Neural crest cell (in vitro differentiated cells): Measurements from ENCODE around the gene FCF1. TPM values are rescaled to one million over a fixed set of nuclear protein-coding genes. Genes with fewer than 3 reads are reported as not detected.

Source experiments
- DNase-seq: peaks from one replicate; pipeline ENCODE4 v3.0.0; 2021; ENCODE audit warnings: low read depth, mixed read lengths, low spot score
- H3K27ac Mint-ChIP-seq: one replicate; pipeline ENCODE4 v1.8.0; 2021; ENCODE audit warnings: mild to moderate bottlenecking, mixed read lengths; ENCODE audit not compliant: unreplicated experiment
- H3K27me3 Mint-ChIP-seq: 2 replicates; pipeline ENCODE4 v1.8.0; 2021; ENCODE audit warnings: low read depth, mild to moderate bottlenecking, mixed read lengths
- H3K36me3 Mint-ChIP-seq: 2 replicates; pipeline ENCODE4 v1.8.0; 2021; ENCODE audit warnings: low read depth, mild to moderate bottlenecking, mixed read lengths
- H3K4me1 Mint-ChIP-seq: 2 replicates; pipeline ENCODE4 v1.8.0; 2021; ENCODE audit warnings: mixed read lengths
- H3K4me3 Mint-ChIP-seq: one replicate; pipeline ENCODE4 v1.8.0; 2021; ENCODE audit warnings: mild to moderate bottlenecking, mixed read lengths
- H3K9me3 Mint-ChIP-seq: 2 replicates; pipeline ENCODE4 v1.8.0; 2021; ENCODE audit warnings: mixed read lengths
- total RNA-seq: library from RNA; stranded (reverse); gene quantifications from 2 replicates; pipeline ENCODE4 v1.2.1, GENCODE V29; 2021
- TF ChIP-seq, protein P1 (sequence below): fragments of 200-600 bp; sonication (generic); conservative IDR thresholded peaks from 2 replicates; pipeline ENCODE4 v1.5.0; 2021; ENCODE audit warnings: antibody characterized with exemption, mild to moderate bottlenecking

The FCF1 gene
- total RNA-seq, 1 donor from 2014 or later = 53.3 TPM

- Mint-ChIP-seq H3K9me3 (peaks cover 6% of the 10 kb centered on the region), H3K36me3 (peaks cover 22% of the 10 kb centered on the region), H3K4me3 (no peak overlapping the region), H3K27ac (no peak overlapping the region), H3K4me1 (no peaks in the 10 kb centered on the region), H3K27me3 (no peaks in the 10 kb centered on the region)
- DNase-seq = no peak
- TF ChIP-seq, protein P1, sequence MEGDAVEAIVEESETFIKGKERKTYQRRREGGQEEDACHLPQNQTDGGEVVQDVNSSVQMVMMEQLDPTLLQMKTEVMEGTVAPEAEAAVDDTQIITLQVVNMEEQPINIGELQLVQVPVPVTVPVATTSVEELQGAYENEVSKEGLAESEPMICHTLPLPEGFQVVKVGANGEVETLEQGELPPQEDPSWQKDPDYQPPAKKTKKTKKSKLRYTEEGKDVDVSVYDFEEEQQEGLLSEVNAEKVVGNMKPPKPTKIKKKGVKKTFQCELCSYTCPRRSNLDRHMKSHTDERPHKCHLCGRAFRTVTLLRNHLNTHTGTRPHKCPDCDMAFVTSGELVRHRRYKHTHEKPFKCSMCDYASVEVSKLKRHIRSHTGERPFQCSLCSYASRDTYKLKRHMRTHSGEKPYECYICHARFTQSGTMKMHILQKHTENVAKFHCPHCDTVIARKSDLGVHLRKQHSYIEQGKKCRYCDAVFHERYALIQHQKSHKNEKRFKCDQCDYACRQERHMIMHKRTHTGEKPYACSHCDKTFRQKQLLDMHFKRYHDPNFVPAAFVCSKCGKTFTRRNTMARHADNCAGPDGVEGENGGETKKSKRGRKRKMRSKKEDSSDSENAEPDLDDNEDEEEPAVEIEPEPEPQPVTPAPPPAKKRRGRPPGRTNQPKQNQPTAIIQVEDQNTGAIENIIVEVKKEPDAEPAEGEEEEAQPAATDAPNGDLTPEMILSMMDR = no peak
Observed at GRCh38 chr14:74698465-74698864, 14.5 kb upstream of the FCF1 start.

DNA sequence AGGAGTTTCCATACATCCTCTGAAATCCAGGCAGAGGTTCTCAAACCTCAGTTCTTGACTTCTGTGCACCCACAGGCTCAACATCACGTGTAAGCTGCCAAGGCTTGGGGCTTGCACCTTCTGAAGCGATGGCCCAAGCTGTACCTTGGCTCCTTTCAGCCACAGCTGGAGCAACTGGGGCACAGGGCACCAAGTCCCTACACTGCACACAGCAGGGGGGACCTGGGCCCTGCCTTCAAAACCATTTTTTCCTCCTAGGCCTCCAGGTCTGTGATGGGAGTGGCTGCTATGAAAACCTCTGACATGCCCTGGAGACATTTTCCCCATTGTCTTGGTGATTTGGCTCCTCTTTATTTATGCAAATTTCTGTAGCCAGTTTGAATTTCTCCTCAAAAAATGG is 10.7 kb upstream of the FCF1 start:
- DNase-seq = no peak
- Mint-ChIP-seq H3K27me3 (no peaks in the 10 kb centered on the region), H3K27ac (no peak overlapping the region), H3K4me3 (no peak overlapping the region), H3K9me3 (peaks cover 6% of the 10 kb centered on the region), H3K4me1 (no peaks in the 10 kb centered on the region), H3K36me3 (peaks cover 27% of the 10 kb centered on the region)
- TF ChIP-seq, protein P1 = no peak

GRCh38 chr14:74703043-74703442 is 9.9 kb upstream of the FCF1 start:
- DNase-seq = no peak
- Mint-ChIP-seq H3K4me3 (no peak overlapping the region), H3K9me3 (peaks cover 6% of the 10 kb centered on the region), H3K27ac (no peak overlapping the region), H3K4me1 (no peaks in the 10 kb centered on the region), H3K36me3 (peaks cover 27% of the 10 kb centered on the region), H3K27me3 (no peaks in the 10 kb centered on the region)
- TF ChIP-seq, protein P1 = no peak

GRCh38 chr14:74704656-74705055 is 8.3 kb upstream of the FCF1 start:
- TF ChIP-seq, protein P1 = no peak
- H3K36me3 Mint-ChIP-seq = peaks cover 25% of the 10 kb centered on the region
- peaks cover 6% of the 10 kb centered on the region for H3K9me3 Mint-ChIP-seq
- H3K4me3 Mint-ChIP-seq = no peak overlapping the region
- H3K27ac Mint-ChIP-seq = no peak overlapping the region
- no peaks in the 10 kb centered on the region for H3K27me3 Mint-ChIP-seq
- no peaks in the 10 kb centered on the region for H3K4me1 Mint-ChIP-seq
- no peak for DNase-seq

GRCh38 chr14:74705613-74706500 is 7.1 kb upstream of the FCF1 start:
- Mint-ChIP-seq H3K4me1 (peaks cover 8% of the 10 kb centered on the region), H3K27ac (no peak overlapping the region), H3K36me3 (peaks cover 22% of the 10 kb centered on the region), H3K9me3 (peaks cover 6% of the 10 kb centered on the region), H3K27me3 (no peaks in the 10 kb centered on the region), H3K4me3 (no peak overlapping the region)
- DNase-seq = no peak
- TF ChIP-seq, protein P1 = no peak
